ENCODE measurements around the gene CASS4.
"Not testable (repeated sequence)": the region's sequence is repeated elsewhere in the genome, so short reads cannot be mapped to it uniquely, and the experiment has no call there.

Gene CASS4

GRCh38 chr20:56411759-56412472 lies at the start of gene CASS4:
Gene CASS4 (plus strand): TSS chr20:56412260. CDS start chr20:56412459, 199 bp downstream.
- DNase-seq, result peak; percentile 59
- in situ Hi-C loops (cut with HindIII; ENCODE audit: low pct_ligation_motif_present, low pct_unique_long_range_greater_than_20kb, low sequenced_read_pairs), result no loop called here

GRCh38 chr20:56362833-56363413 lies 49.1 kb upstream of the CASS4 start:
- DNase-seq, result no peak
- in situ Hi-C loops (cut with HindIII; ENCODE audit: low pct_ligation_motif_present, low pct_unique_long_range_greater_than_20kb, low sequenced_read_pairs), result no loop called here

GRCh38 chr20:56363491-56363890 lies 48.6 kb upstream of the CASS4 start:
- DNase-seq, result no peak
- in situ Hi-C loops (cut with HindIII; ENCODE audit: low pct_ligation_motif_present, low pct_unique_long_range_greater_than_20kb, low sequenced_read_pairs), result no loop called here

- in situ Hi-C loops (cut with HindIII; ENCODE audit: low pct_ligation_motif_present, low pct_unique_long_range_greater_than_20kb, low sequenced_read_pairs), result no loop called here
- DNase-seq, result no peak
These were observed 43.5 kb upstream of the CASS4 start for GRCh38 chr20:56368351-56369134.

GRCh38 chr20:56369179-56369578 lies 42.9 kb upstream of the CASS4 start:
- DNase-seq, result no peak
- in situ Hi-C loops (cut with HindIII; ENCODE audit: low pct_ligation_motif_present, low pct_unique_long_range_greater_than_20kb, low sequenced_read_pairs), result no loop called here

- no peak for DNase-seq
- in situ Hi-C loops (cut with HindIII; ENCODE audit: low pct_ligation_motif_present, low pct_unique_long_range_greater_than_20kb, low sequenced_read_pairs), result no loop called here
These were observed 40.1 kb upstream of the CASS4 start for GRCh38 chr20:56371977-56372376.

- in situ Hi-C loops (cut with HindIII; ENCODE audit: low pct_ligation_motif_present, low pct_unique_long_range_greater_than_20kb, low sequenced_read_pairs), result no loop called here
- no peak for DNase-seq
These were observed 39.2 kb upstream of the CASS4 start for GRCh38 chr20:56372850-56373249.

GRCh38 chr20:56373942-56374341 lies 38.1 kb upstream of the CASS4 start:
- in situ Hi-C loops (cut with HindIII; ENCODE audit: low pct_ligation_motif_present, low pct_unique_long_range_greater_than_20kb, low sequenced_read_pairs), result no loop called here
- peak; percentile 51 for DNase-seq

GRCh38 chr20:56376331-56376730 lies 35.7 kb upstream of the CASS4 start:
- no peak for DNase-seq
- in situ Hi-C loops (cut with HindIII; ENCODE audit: low pct_ligation_motif_present, low pct_unique_long_range_greater_than_20kb, low sequenced_read_pairs), result no loop called here

- in situ Hi-C loops (cut with HindIII; ENCODE audit: low pct_ligation_motif_present, low pct_unique_long_range_greater_than_20kb, low sequenced_read_pairs), result no loop called here
- DNase-seq, result no peak
These were observed 33.7 kb upstream of the CASS4 start for GRCh38 chr20:56378386-56378785.

- in situ Hi-C loops (cut with HindIII; ENCODE audit: low pct_ligation_motif_present, low pct_unique_long_range_greater_than_20kb, low sequenced_read_pairs), result no loop called here
- no peak for DNase-seq
These were observed 31.7 kb upstream of the CASS4 start for GRCh38 chr20:56380375-56380774.

GRCh38 chr20:56381501-56381900 lies 30.6 kb upstream of the CASS4 start:
- no peak for DNase-seq
- in situ Hi-C loops (cut with HindIII; ENCODE audit: low pct_ligation_motif_present, low pct_unique_long_range_greater_than_20kb, low sequenced_read_pairs), result no loop called here

GRCh38 chr20:56382696-56383095 lies 29.4 kb upstream of the CASS4 start:
- in situ Hi-C loops (cut with HindIII; ENCODE audit: low pct_ligation_motif_present, low pct_unique_long_range_greater_than_20kb, low sequenced_read_pairs), result no loop called here
- no peak for DNase-seq

- in situ Hi-C loops (cut with HindIII; ENCODE audit: low pct_ligation_motif_present, low pct_unique_long_range_greater_than_20kb, low sequenced_read_pairs), result no loop called here
- DNase-seq, result no peak
These were observed 28.7 kb upstream of the CASS4 start for GRCh38 chr20:56383334-56383733.

- no peak for DNase-seq
- in situ Hi-C loops (cut with HindIII; ENCODE audit: low pct_ligation_motif_present, low pct_unique_long_range_greater_than_20kb, low sequenced_read_pairs), result no loop called here
These were observed 26.9 kb upstream of the CASS4 start for GRCh38 chr20:56385130-56385529.

- in situ Hi-C loops (cut with HindIII; ENCODE audit: low pct_ligation_motif_present, low pct_unique_long_range_greater_than_20kb, low sequenced_read_pairs), result no loop called here
- no peak for DNase-seq
These were observed 25.8 kb upstream of the CASS4 start for GRCh38 chr20:56386219-56386618.

GRCh38 chr20:56388882-56389281 lies 23.2 kb upstream of the CASS4 start:
- in situ Hi-C loops (cut with HindIII; ENCODE audit: low pct_ligation_motif_present, low pct_unique_long_range_greater_than_20kb, low sequenced_read_pairs), result no loop called here
- DNase-seq, result no peak

GRCh38 chr20:56389807-56390206 lies 22.3 kb upstream of the CASS4 start:
- in situ Hi-C loops (cut with HindIII; ENCODE audit: low pct_ligation_motif_present, low pct_unique_long_range_greater_than_20kb, low sequenced_read_pairs), result no loop called here
- DNase-seq, result no peak

GRCh38 chr20:56390396-56390795 lies 21.7 kb upstream of the CASS4 start:
- in situ Hi-C loops (cut with HindIII; ENCODE audit: low pct_ligation_motif_present, low pct_unique_long_range_greater_than_20kb, low sequenced_read_pairs); DNase-seq: not testable (repeated sequence)

GRCh38 chr20:56391037-56391436 lies 21.0 kb upstream of the CASS4 start:
- no peak for DNase-seq
- in situ Hi-C loops (cut with HindIII; ENCODE audit: low pct_ligation_motif_present, low pct_unique_long_range_greater_than_20kb, low sequenced_read_pairs), result no loop called here

Measured in ACHN (cell line).